Endothelial cell of umbilical vein (primary cell): ENCODE measurements around the gene CNTRL. TPM values are rescaled to one million over a fixed set of nuclear protein-coding genes. Genes with fewer than 3 reads are reported as not detected.

ENCODE experiments used
- BruUV-seq: library from RNA; stranded (reverse); fragments of 400-500 nt; replicated peaks from 2 replicates; lab custom pipeline; 2021; lab: Mats Ljungman, UMichigan
- CTCF ChIA-PET: fragments of 300-600, 350-600 bp; sonication (Branson Sonifier 250); formaldehyde crosslinking; loops from one replicate; lab custom pipeline; 2021; ENCODE audit warnings: antibody characterized with exemption, inconsistent platforms; lab: Charles Lee
- POLR2A ChIA-PET: fragments of 300-600, 350-600 bp; sonication (Branson Sonifier 250); formaldehyde crosslinking; loops from one replicate; lab custom pipeline; 2021; ENCODE audit warnings: antibody characterized with exemption, inconsistent platforms; lab: Charles Lee
- DNase-seq: peaks from one replicate; pipeline ENCODE4 v3.0.0-alpha.2; 2011; ENCODE audit warnings: low read depth, low spot score
- FAIRE-seq: peaks from 2 replicates; lab custom pipeline; 2011; peaks lifted over from hg19 to GRCh38; lab: Jason Lieb, UNC
- H2AFZ ChIP-seq: 2 replicates; pipeline ENCODE4 v1.6.0; 2012; ENCODE audit warnings: low read depth, low read length, control low read depth, inconsistent platforms
- H3K27ac ChIP-seq: 2 replicates; pipeline ENCODE4 v1.5.1; 2011; ENCODE audit warnings: low read depth, mild to moderate bottlenecking, control low read depth, low read length, moderate library complexity; ENCODE audit not compliant: insufficient read depth
- H3K27me3 ChIP-seq, 2 experiments: 2 replicates each; pipeline versions ENCODE4 v1.6.0 to v1.6.1; 2011; ENCODE audit warnings: low read length in 2 of 2, mixed read lengths in 1 of 2; ENCODE audit not compliant: control insufficient read depth in 2 of 2, insufficient read depth in 2 of 2
- H3K36me3 ChIP-seq, 2 experiments: 2 replicates in 1 of 2; 3 replicates in 1 of 2; pipeline ENCODE4 v1.5.1; 2011; ENCODE audit warnings: low read length in 2 of 2, mild to moderate bottlenecking in 1 of 2, moderate library complexity in 1 of 2; ENCODE audit not compliant: control insufficient read depth in 2 of 2, insufficient read depth in 2 of 2; ENCODE audit errors: extremely low read depth in 1 of 2
- H3K4me1 ChIP-seq: 3 replicates; pipeline ENCODE4 v1.5.1; 2011; ENCODE audit warnings: mild to moderate bottlenecking, low read length; ENCODE audit not compliant: control insufficient read depth, insufficient read depth; ENCODE audit errors: extremely low read depth
- H3K4me2 ChIP-seq: 2 replicates; pipeline ENCODE4 v1.6.1; 2011; ENCODE audit warnings: low read length, control low read depth, mixed read lengths; ENCODE audit not compliant: insufficient read depth
- H3K4me3 ChIP-seq, 3 experiments: fragments of 200-600 bp in 1 of 3; sonication (generic), shearing (Covaris generic) in 1 of 3; replicated peaks in 1 of 3; 2 replicates each; pipeline ENCODE4 v1.5.1; 2011 to 2016; ENCODE audit warnings: control low read depth in 3 of 3, low read length in 3 of 3, mild to moderate bottlenecking in 2 of 3, inconsistent platforms in 1 of 3, low read depth in 1 of 3, moderate library complexity in 1 of 3; ENCODE audit not compliant: insufficient read depth in 1 of 3
- H3K79me2 ChIP-seq: 2 replicates; pipeline ENCODE4 v1.6.0; 2012; ENCODE audit warnings: low read length, inconsistent platforms; ENCODE audit not compliant: control insufficient read depth, insufficient read depth
- H3K9ac ChIP-seq: replicated peaks from 2 replicates; pipeline ENCODE3; 2011; ENCODE audit warnings: low read length, control low read depth; ENCODE audit not compliant: insufficient read depth; ENCODE audit errors: extremely low read depth
- H3K9me1 ChIP-seq: replicated peaks from 3 replicates; pipeline ENCODE4 v1.6.0; 2011; ENCODE audit warnings: mild to moderate bottlenecking, low read length; ENCODE audit not compliant: control insufficient read depth, insufficient read depth; ENCODE audit errors: extremely low read depth
- H3K9me3 ChIP-seq: replicated peaks from 2 replicates; pipeline ENCODE4 v1.5.1; 2012; ENCODE audit warnings: low read length, inconsistent platforms; ENCODE audit not compliant: control insufficient read depth, insufficient read depth
- H4K20me1 ChIP-seq: replicated peaks from 2 replicates; pipeline ENCODE3; 2011; ENCODE audit warnings: mild to moderate bottlenecking, low read length; ENCODE audit not compliant: control insufficient read depth, insufficient read depth; ENCODE audit errors: extremely low read depth
- EZH2 ChIP-seq: IDR thresholded peaks from 2 replicates; pipeline ENCODE4 v1.6.1; 2012; ENCODE audit warnings: borderline replicate concordance, low read depth, mild to moderate bottlenecking, moderate library complexity, low read length, inconsistent platforms; ENCODE audit not compliant: severe bottlenecking
- FOS ChIP-seq: IDR thresholded peaks from 2 replicates; pipeline ENCODE4 v1.6.1; 2011; ENCODE audit warnings: mild to moderate bottlenecking, low read length, moderate library complexity, borderline replicate concordance; ENCODE audit not compliant: insufficient read depth
- GATA2 ChIP-seq: IDR thresholded peaks from 2 replicates; pipeline ENCODE4 v1.7.0; 2011; ENCODE audit warnings: low read depth, mild to moderate bottlenecking, moderate library complexity, mixed read lengths, low read length; ENCODE audit not compliant: insufficient read length, insufficient read depth
- JUN ChIP-seq: IDR thresholded peaks from 2 replicates; pipeline ENCODE4 v1.6.1; 2011; ENCODE audit warnings: borderline replicate concordance, low read depth; ENCODE audit not compliant: insufficient read length, insufficient read depth
- MYC ChIP-seq: IDR thresholded peaks from one replicate; pipeline ENCODE4 v1.6.1; 2011; ENCODE audit warnings: mild to moderate bottlenecking, low read depth, low read length
- POLR2A ChIP-seq: IDR thresholded peaks from 2 replicates; pipeline ENCODE4 v1.6.1; 2012; ENCODE audit warnings: low read depth, mild to moderate bottlenecking, control low read depth, low read length
- POLR2AphosphoS5 ChIP-seq: IDR thresholded peaks from 2 replicates; pipeline ENCODE4 v1.6.1; 2012; ENCODE audit warnings: low read depth, mild to moderate bottlenecking, control low read depth, low read length, moderate library complexity; ENCODE audit not compliant: insufficient read depth
- dilution Hi-C: fragments of 300-500 bp; cut with MboI; formaldehyde crosslinking; loops from one replicate; pipeline ENCODE4 v1.15.0; 2019; ENCODE audit warnings: low sequenced_read_pairs; ENCODE audit not compliant: extremely low pct_ligation_motif_present
- intact Hi-C: fragments of 100-400 bp; cut with micrococcal nuclease; formaldehyde crosslinking; loops from one replicate; pipeline ENCODE4 v1.10.0; 2022
- polyA plus RNA-seq, 4 experiments: library from polyadenylated mRNA; depleted of rRNA in 3 of 4; stranded (reverse) in 3 of 4; unstranded in 1 of 4; fragments of >200 nt; gene quantifications; 2 replicates each; pipeline versions ENCODE4 v1.2.1 to v1.2.3, GENCODE V29; 2011 to 2012; ENCODE audit warnings: missing spikeins in 1 of 4
- total RNA-seq: library from RNA; stranded (reverse); gene quantifications from 2 replicates; pipeline ENCODE4 v1.2.3, GENCODE V29; 2021
- TF ChIP-seq, protein P1 (sequence below): IDR thresholded peaks from 2 replicates; pipeline ENCODE4 v1.6.1; 2011; ENCODE audit not compliant: insufficient read depth, insufficient read length
- TF ChIP-seq, protein P2 (sequence below), 2 donors: IDR thresholded peaks; 1 replicate in 1 of 2; 2 replicates in 1 of 2; pipeline ENCODE4 v1.5.1; 2011; ENCODE audit warnings: low read length in 2 of 2, mild to moderate bottlenecking in 2 of 2, moderate library complexity in 2 of 2, control low read depth in 1 of 2, inconsistent platforms in 1 of 2, low read depth in 1 of 2; ENCODE audit not compliant: insufficient read depth in 1 of 2; ENCODE audit errors: extremely low read depth in 1 of 2

CNTRL gene
- total and polyA plus RNA-seq, 2 donors (not counting 3 experiments of a cell fraction or from before 2014, with no cell fraction given) = 6.1 to 21.8 TPM

DNA sequence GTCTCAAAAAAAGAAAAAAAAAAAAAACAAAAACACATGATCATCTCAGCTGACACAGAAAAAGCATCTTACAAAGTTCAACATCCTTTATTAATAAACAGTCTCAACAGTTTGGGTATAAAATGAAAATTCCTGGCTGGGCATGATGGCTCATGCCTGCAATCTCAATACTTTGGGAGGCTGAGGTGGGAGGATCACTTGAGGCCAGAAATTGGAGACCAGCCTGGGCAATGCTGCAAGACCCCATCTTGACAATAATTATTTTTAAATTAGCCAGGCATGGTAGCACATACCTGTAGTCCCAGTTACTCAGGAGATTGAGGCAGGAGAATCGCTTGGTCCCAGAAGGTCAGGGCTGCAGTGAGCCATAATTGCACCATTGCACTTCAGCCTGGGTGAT is 7.9 kb upstream of the CNTRL start:
- H4K20me1 ChIP-seq = no peaks in the 10 kb centered on the region
- H3K9ac ChIP-seq = no peak overlapping the region
- peaks cover 5% of the 10 kb centered on the region for H3K4me1 ChIP-seq
- no peak for DNase-seq
- H3K36me3 ChIP-seq = no peaks in the 10 kb centered on the region
- no peak overlapping the region for H3K4me2 ChIP-seq
- POLR2A ChIA-PET = no interaction called here
- BruUV-seq = no TSS peak
- no peak for TF ChIP-seq JUN
- H2AFZ ChIP-seq = no peak overlapping the region
- no peak overlapping the region for H3K4me3 ChIP-seq
- dilution Hi-C loops (no loop called here), intact Hi-C loops (no loop called here)
- no peaks in the 10 kb centered on the region for H3K79me2 ChIP-seq
- FAIRE-seq = no peak
- CTCF ChIA-PET = interaction anchor here (0.7 to 1.0 kb wide), 2 partner anchors 85 to 281 kb away, joined by 3 to 5 read pairs; no protein-coding TSS in a partner anchor
- no peak overlapping the region for H3K27ac ChIP-seq
- H3K27me3 ChIP-seq = no peaks in the 10 kb centered on the region
- no peaks in the 10 kb centered on the region for H3K9me1 ChIP-seq
- H3K9me3 ChIP-seq = no peaks in the 10 kb centered on the region

DNA sequence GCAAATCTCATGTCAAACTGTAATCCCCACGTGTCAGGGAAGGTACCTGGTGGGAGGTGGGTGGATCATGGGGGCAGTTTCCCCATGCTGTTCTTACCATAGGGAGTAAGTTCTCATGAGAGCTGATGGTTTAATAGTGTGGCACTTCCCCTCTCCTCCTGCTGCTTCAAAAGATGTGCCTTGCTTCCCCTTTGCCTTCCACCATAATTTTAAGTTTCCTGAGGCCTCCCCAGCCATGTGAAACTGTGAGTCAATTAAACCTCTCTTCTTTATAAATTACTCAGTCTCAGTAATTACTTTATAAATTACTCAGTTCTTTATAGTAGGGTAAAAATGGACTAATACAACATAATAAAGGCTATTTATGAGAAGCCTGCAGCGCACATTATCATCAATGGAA is 7.1 kb upstream of the CNTRL start:
- peaks cover 6% of the 10 kb centered on the region for H3K4me1 ChIP-seq
- no peaks in the 10 kb centered on the region for H3K9me3 ChIP-seq
- H4K20me1 ChIP-seq = no peaks in the 10 kb centered on the region
- CTCF ChIA-PET = interaction anchor here (1.3 to 2.3 kb wide), 5 partner anchors 8 to 448 kb away, joined by 3 to 14 read pairs (median 4); no protein-coding TSS in a partner anchor
- no peak for TF ChIP-seq MYC
- TF ChIP-seq, protein P1, sequence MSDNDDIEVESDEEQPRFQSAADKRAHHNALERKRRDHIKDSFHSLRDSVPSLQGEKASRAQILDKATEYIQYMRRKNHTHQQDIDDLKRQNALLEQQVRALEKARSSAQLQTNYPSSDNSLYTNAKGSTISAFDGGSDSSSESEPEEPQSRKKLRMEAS = no peak
- TF ChIP-seq POLR2A = no peak
- no peak for TF ChIP-seq JUN
- no peak for TF ChIP-seq GATA2
- no peak for TF ChIP-seq FOS
- no peak for TF ChIP-seq EZH2
- TF ChIP-seq, protein P2, sequence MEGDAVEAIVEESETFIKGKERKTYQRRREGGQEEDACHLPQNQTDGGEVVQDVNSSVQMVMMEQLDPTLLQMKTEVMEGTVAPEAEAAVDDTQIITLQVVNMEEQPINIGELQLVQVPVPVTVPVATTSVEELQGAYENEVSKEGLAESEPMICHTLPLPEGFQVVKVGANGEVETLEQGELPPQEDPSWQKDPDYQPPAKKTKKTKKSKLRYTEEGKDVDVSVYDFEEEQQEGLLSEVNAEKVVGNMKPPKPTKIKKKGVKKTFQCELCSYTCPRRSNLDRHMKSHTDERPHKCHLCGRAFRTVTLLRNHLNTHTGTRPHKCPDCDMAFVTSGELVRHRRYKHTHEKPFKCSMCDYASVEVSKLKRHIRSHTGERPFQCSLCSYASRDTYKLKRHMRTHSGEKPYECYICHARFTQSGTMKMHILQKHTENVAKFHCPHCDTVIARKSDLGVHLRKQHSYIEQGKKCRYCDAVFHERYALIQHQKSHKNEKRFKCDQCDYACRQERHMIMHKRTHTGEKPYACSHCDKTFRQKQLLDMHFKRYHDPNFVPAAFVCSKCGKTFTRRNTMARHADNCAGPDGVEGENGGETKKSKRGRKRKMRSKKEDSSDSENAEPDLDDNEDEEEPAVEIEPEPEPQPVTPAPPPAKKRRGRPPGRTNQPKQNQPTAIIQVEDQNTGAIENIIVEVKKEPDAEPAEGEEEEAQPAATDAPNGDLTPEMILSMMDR (IDR thresholded peaks at IDR 0.05; ENCODE audit: extremely low read depth in 1 of 2, insufficient read depth in 1 of 2, low read depth in 1 of 2, low read length in 2 of 2) = no peak
- no peak for TF ChIP-seq POLR2AphosphoS5
- H3K9me1 ChIP-seq = no peaks in the 10 kb centered on the region
- H3K4me2 ChIP-seq = no peak overlapping the region
- no peaks in the 10 kb centered on the region for H3K36me3 ChIP-seq
- no peaks in the 10 kb centered on the region for H3K79me2 ChIP-seq
- dilution Hi-C loops = no loop called here
- BruUV-seq = no TSS peak
- POLR2A ChIA-PET = no interaction called here
- no peak overlapping the region for H3K4me3 ChIP-seq
- no peak for DNase-seq
- no peak overlapping the region for H2AFZ ChIP-seq
- intact Hi-C loops = no loop called here
- no peaks in the 10 kb centered on the region for H3K27me3 ChIP-seq
- no peak overlapping the region for H3K9ac ChIP-seq
- H3K27ac ChIP-seq = no peak overlapping the region
- no peak for FAIRE-seq
